Mesenchymal stem cell (in vitro differentiated cells and primary cell): ENCODE measurements around the gene MAFB.
A peak's percentile ranks its signal among the peaks of the same experiment; 100 is the strongest.

ENCODE experiments used
- DNase-seq: peaks from one replicate; pipeline ENCODE4 v3.0.0-alpha.2; 2013
- H2AFZ ChIP-seq: one replicate; pipeline ENCODE4 v1.6.1; 2013; ENCODE audit warnings: low read depth, mild to moderate bottlenecking, control low read depth, inconsistent platforms, low read length, moderate library complexity
- H2AK5ac ChIP-seq: 2 replicates; pipeline ENCODE4 v1.6.1; 2013; ENCODE audit warnings: low read length, moderate library complexity, mild to moderate bottlenecking, inconsistent platforms; ENCODE audit not compliant: severe bottlenecking
- H2BK120ac ChIP-seq: one replicate; pipeline ENCODE4 v1.6.1; 2013; ENCODE audit warnings: low read depth, mild to moderate bottlenecking, inconsistent platforms, low read length, moderate library complexity
- H2BK12ac ChIP-seq, 2 experiments: one replicate each; pipeline ENCODE4 v1.6.1; 2013; ENCODE audit warnings: inconsistent platforms in 2 of 2, low read length in 2 of 2, mild to moderate bottlenecking in 2 of 2, moderate library complexity in 2 of 2, control low read depth in 1 of 2
- H2BK15ac ChIP-seq: one replicate; pipeline ENCODE4 v1.6.1; 2013; ENCODE audit warnings: mild to moderate bottlenecking, low read depth, inconsistent platforms; ENCODE audit not compliant: poor library complexity, severe bottlenecking
- H2BK5ac ChIP-seq: 2 replicates; pipeline ENCODE4 v1.6.1; 2013; ENCODE audit warnings: low read depth, mild to moderate bottlenecking, low read length, control low read depth, inconsistent platforms; ENCODE audit not compliant: poor library complexity, severe bottlenecking
- H3K14ac ChIP-seq, 2 experiments: one replicate each; pipeline ENCODE4 v1.6.1; 2013; ENCODE audit warnings: inconsistent platforms in 2 of 2, low read length in 2 of 2, control low read depth in 1 of 2, mild to moderate bottlenecking in 1 of 2, moderate library complexity in 1 of 2
- H3K18ac ChIP-seq, 2 experiments: one replicate each; pipeline ENCODE4 v1.6.1; 2013; ENCODE audit warnings: inconsistent platforms in 2 of 2, low read length in 2 of 2, control low read depth in 1 of 2, low read depth in 1 of 2, mild to moderate bottlenecking in 1 of 2
- H3K23ac ChIP-seq, 2 experiments: one replicate each; pipeline ENCODE4 v1.6.1; 2013; ENCODE audit warnings: inconsistent platforms in 2 of 2, low read length in 2 of 2, mild to moderate bottlenecking in 2 of 2, moderate library complexity in 2 of 2, control low read depth in 1 of 2
- H3K27ac ChIP-seq: 2 replicates; pipeline ENCODE4 v1.5.1; 2013; ENCODE audit warnings: mild to moderate bottlenecking, moderate library complexity, low read length, control low read depth, inconsistent platforms; ENCODE audit not compliant: poor library complexity, severe bottlenecking
- H3K27me3 ChIP-seq, 2 experiments: 2 replicates each; pipeline versions ENCODE4 v1.6.1 to v1.7.0; 2013; ENCODE audit warnings: low read length in 2 of 2, mild to moderate bottlenecking in 2 of 2, moderate library complexity in 2 of 2, control low read depth in 1 of 2, inconsistent platforms in 1 of 2; ENCODE audit not compliant: control insufficient read depth in 1 of 2, insufficient read depth in 1 of 2
- H3K36me3 ChIP-seq, 2 experiments: 2 replicates each; pipeline versions ENCODE4 v1.6.1 to v1.7.0; 2013; ENCODE audit warnings: low read length in 2 of 2, control low read depth in 1 of 2, inconsistent platforms in 1 of 2, low read depth in 1 of 2, mild to moderate bottlenecking in 1 of 2; ENCODE audit not compliant: insufficient read depth in 2 of 2, control insufficient read depth in 1 of 2
- H3K4ac ChIP-seq, 2 experiments: one replicate each; pipeline ENCODE4 v1.6.1; 2013; ENCODE audit warnings: inconsistent platforms in 2 of 2, low read length in 2 of 2, mild to moderate bottlenecking in 2 of 2, moderate library complexity in 2 of 2, control low read depth in 1 of 2, low read depth in 1 of 2
- H3K4me1 ChIP-seq: 2 replicates; pipeline ENCODE4 v1.6.1; 2013; ENCODE audit warnings: low read depth, low read length, control low read depth; ENCODE audit not compliant: control insufficient read depth, insufficient read depth
- H3K4me2 ChIP-seq: 2 replicates; pipeline ENCODE4 v1.6.1; 2013; ENCODE audit warnings: low read length, mild to moderate bottlenecking, inconsistent platforms; ENCODE audit not compliant: poor library complexity, severe bottlenecking
- H3K4me3 ChIP-seq, 2 experiments: 2 replicates each; pipeline versions ENCODE4 v1.5.1 to v1.7.0; 2013; ENCODE audit warnings: low read length in 2 of 2, mild to moderate bottlenecking in 2 of 2, control low read depth in 1 of 2, low read depth in 1 of 2; ENCODE audit not compliant: insufficient read depth in 1 of 2
- H3K79me1 ChIP-seq: replicated peaks from 2 replicates; pipeline ENCODE4 v1.6.1; 2013; ENCODE audit warnings: mild to moderate bottlenecking, control low read depth, low read length, inconsistent platforms; ENCODE audit not compliant: poor library complexity, severe bottlenecking
- H3K9ac ChIP-seq: 2 replicates; pipeline ENCODE4 v1.7.0; 2013; ENCODE audit warnings: mild to moderate bottlenecking, low read length, moderate library complexity
- H3K9me3 ChIP-seq: 2 replicates; pipeline ENCODE4 v1.7.0; 2013; ENCODE audit warnings: mild to moderate bottlenecking, low read length; ENCODE audit not compliant: control insufficient read depth
- H4K8ac ChIP-seq: one replicate; pipeline ENCODE4 v1.6.1; 2013; ENCODE audit warnings: inconsistent platforms, mild to moderate bottlenecking, low read length, moderate library complexity
- H4K91ac ChIP-seq: one replicate; pipeline ENCODE4 v1.6.1; 2013; ENCODE audit warnings: mild to moderate bottlenecking, low read length, inconsistent platforms
- WGBS: methylation state at CpG from one replicate; pipeline ENCODE4 v1.1.7; 2013; ENCODE audit warnings: mixed read lengths; 5-methylcytosine and 5-hydroxymethylcytosine counted together

The MAFB gene

GRCh38 chr20:40659567-40659966 is 29.5 kb downstream of the MAFB start:
- Histone ChIP-seq H3K9me3 (no peaks in the 10 kb centered on the region), H2AFZ (no peak overlapping the region), H3K9ac (no peak overlapping the region), H3K4me3 (no peak overlapping the region), H3K14ac (no peak overlapping the region), H3K18ac (no peak overlapping the region), H2BK12ac (no peak overlapping the region), H3K4me2 (no peak overlapping the region), H2BK15ac (no peak overlapping the region), H4K8ac (no peak overlapping the region), H2AK5ac (no peak overlapping the region), H3K27me3 (peaks cover 0 to 7% of the 10 kb centered on the region in 2 experiments), H3K79me1 (no peaks in the 10 kb centered on the region), H3K36me3 (no peaks in the 10 kb centered on the region), H3K4ac (no peak overlapping the region), H2BK5ac (no peak overlapping the region), H3K23ac (no peak overlapping the region), H4K91ac (no peak overlapping the region), H2BK120ac (no peak overlapping the region), H3K4me1 (no peaks in the 10 kb centered on the region), H3K27ac (no peak overlapping the region)
- no peak for DNase-seq
- 75% methylated on average over 3 of the region's 3 CpGs for WGBS

- H3K23ac ChIP-seq = no peak overlapping the region
- no peak overlapping the region for H3K4me3 ChIP-seq
- H3K18ac ChIP-seq = no peak overlapping the region
- H2AFZ ChIP-seq = no peak overlapping the region
- no peak overlapping the region for H2BK12ac ChIP-seq
- no peaks in the 10 kb centered on the region for H3K79me1 ChIP-seq
- H3K4me2 ChIP-seq = no peak overlapping the region
- H3K36me3 ChIP-seq = no peaks in the 10 kb centered on the region
- 94% methylated on average over 3 of the region's 3 CpGs for WGBS
- H3K27ac ChIP-seq = no peak overlapping the region
- no peak overlapping the region for H4K91ac ChIP-seq
- H3K14ac ChIP-seq = no peak overlapping the region
- no peak overlapping the region for H3K4ac ChIP-seq
- no peak overlapping the region for H3K9ac ChIP-seq
- no peaks in the 10 kb centered on the region for H3K4me1 ChIP-seq
- H2BK15ac ChIP-seq = no peak overlapping the region
- no peak overlapping the region for H2BK5ac ChIP-seq
- no peaks in the 10 kb centered on the region for H3K9me3 ChIP-seq
- no peak overlapping the region for H2BK120ac ChIP-seq
- no peak overlapping the region for H4K8ac ChIP-seq
- H2AK5ac ChIP-seq = no peak overlapping the region
- peaks cover 0 to 7% of the 10 kb centered on the region in 2 experiments for H3K27me3 ChIP-seq
- DNase-seq = no peak
These were observed 30.5 kb downstream of the MAFB start for GRCh38 chr20:40658509-40658908.

GRCh38 chr20:40657526-40657925 is 31.5 kb downstream of the MAFB start:
- Histone ChIP-seq H3K14ac (peak overlapping the region in 1 of 2 experiments; percentile 18), H3K4ac (no peak overlapping the region), H3K4me2 (no peak overlapping the region), H4K8ac (no peak overlapping the region), H3K18ac (no peak overlapping the region), H3K79me1 (no peaks in the 10 kb centered on the region), H2AFZ (no peak overlapping the region), H3K4me3 (no peak overlapping the region), H2BK5ac (no peak overlapping the region), H4K91ac (no peak overlapping the region), H2AK5ac (no peak overlapping the region), H2BK12ac (no peak overlapping the region), H3K23ac (no peak overlapping the region), H3K27me3 (peaks cover 0 to 7% of the 10 kb centered on the region in 2 experiments), H2BK15ac (no peak overlapping the region), H2BK120ac (no peak overlapping the region), H3K4me1 (no peaks in the 10 kb centered on the region), H3K9me3 (no peaks in the 10 kb centered on the region), H3K9ac (no peak overlapping the region), H3K36me3 (no peaks in the 10 kb centered on the region), H3K27ac (no peak overlapping the region)
- no peak for DNase-seq
- WGBS = 88% methylated on average over 4 of the region's 4 CpGs

- no peaks in the 10 kb centered on the region for H3K9me3 ChIP-seq
- H4K91ac ChIP-seq = no peak overlapping the region
- no peak overlapping the region for H2BK15ac ChIP-seq
- no peaks in the 10 kb centered on the region for H3K27me3 ChIP-seq
- no peak overlapping the region for H3K23ac ChIP-seq
- H2AK5ac ChIP-seq = no peak overlapping the region
- no peak overlapping the region for H2BK5ac ChIP-seq
- H3K79me1 ChIP-seq = no peaks in the 10 kb centered on the region
- H3K18ac ChIP-seq = no peak overlapping the region
- H3K4ac ChIP-seq = no peak overlapping the region
- no peak overlapping the region for H3K27ac ChIP-seq
- no peak overlapping the region for H3K4me2 ChIP-seq
- H3K4me3 ChIP-seq = no peak overlapping the region
- no peak overlapping the region for H3K14ac ChIP-seq
- H3K4me1 ChIP-seq = no peaks in the 10 kb centered on the region
- no peak overlapping the region for H3K9ac ChIP-seq
- H2BK12ac ChIP-seq = no peak overlapping the region
- H2AFZ ChIP-seq = no peak overlapping the region
- H3K36me3 ChIP-seq = no peaks in the 10 kb centered on the region
- 75% methylated on average over 6 of the region's 6 CpGs for WGBS
- DNase-seq = no peak
- no peak overlapping the region for H4K8ac ChIP-seq
- H2BK120ac ChIP-seq = no peak overlapping the region
These were observed 33.6 kb downstream of the MAFB start for GRCh38 chr20:40655451-40655850.
